Progenitor cell of endocrine pancreas (in vitro differentiated cells): ENCODE results near the gene GULP1. TPM values are rescaled to one million over a fixed set of nuclear protein-coding genes. Genes with fewer than 3 reads are reported as not detected.

ENCODE experiments used
- DNase-seq: peaks from one replicate; pipeline ENCODE4 v3.0.0; 2021; ENCODE audit warnings: low spot score; ENCODE audit not compliant: unreplicated experiment
- H3K27ac Mint-ChIP-seq: 2 replicates; pipeline ENCODE4 v1.8.0; 2021; ENCODE audit warnings: mild to moderate bottlenecking, moderate library complexity, mixed read lengths
- H3K27me3 Mint-ChIP-seq: 2 replicates; pipeline ENCODE4 v1.8.0; 2021; ENCODE audit warnings: mixed read lengths
- H3K36me3 Mint-ChIP-seq: 2 replicates; pipeline ENCODE4 v1.8.0; 2022; ENCODE audit warnings: mixed read lengths; ENCODE audit not compliant: insufficient read depth
- H3K4me1 Mint-ChIP-seq: 2 replicates; pipeline ENCODE4 v1.8.0; 2021; ENCODE audit warnings: low read depth, mixed read lengths
- H3K4me3 Mint-ChIP-seq: 2 replicates; pipeline ENCODE4 v1.8.0; 2021; ENCODE audit warnings: low read depth, mild to moderate bottlenecking, moderate library complexity, mixed read lengths
- H3K9me3 Mint-ChIP-seq: 2 replicates; pipeline ENCODE4 v1.8.0; 2021; ENCODE audit warnings: low read depth, mixed read lengths
- total RNA-seq: library from RNA; stranded (reverse); gene quantifications from 2 replicates; pipeline ENCODE4 v1.2.1, GENCODE V29; 2021
- TF ChIP-seq, protein P1 (sequence below): fragments of 200-600 bp; sonication (generic); IDR thresholded peaks from one replicate; pipeline ENCODE4 v1.5.0; 2021; ENCODE audit warnings: antibody characterized with exemption, mild to moderate bottlenecking; ENCODE audit not compliant: unreplicated experiment

GULP1 gene
- total RNA-seq, 1 donor from 2014 or later, result 39.4 TPM

DNA sequence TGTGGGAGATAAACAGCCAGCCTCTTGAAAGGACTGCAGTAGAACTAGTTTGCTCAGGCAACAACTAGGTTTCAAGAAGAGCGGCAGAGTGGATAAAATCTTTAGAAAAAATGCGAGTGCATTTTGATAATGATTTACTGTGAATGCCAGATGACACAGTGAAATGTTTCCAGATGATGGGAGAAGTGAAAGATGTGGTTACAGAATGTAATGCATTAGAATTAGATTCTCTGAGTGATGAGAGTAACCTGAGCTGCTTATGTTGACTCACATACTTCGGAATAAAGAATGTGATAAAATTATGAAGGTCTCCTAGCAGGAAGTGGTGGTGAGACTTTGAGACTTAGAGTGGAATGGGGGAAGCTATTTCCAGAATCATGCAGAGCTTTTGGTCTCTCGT, 184.3 kb downstream of the GULP1 start:
- Mint-ChIP-seq H3K4me3 (no peak overlapping the region), H3K4me1 (peaks cover 30% of the 10 kb centered on the region)

DNA sequence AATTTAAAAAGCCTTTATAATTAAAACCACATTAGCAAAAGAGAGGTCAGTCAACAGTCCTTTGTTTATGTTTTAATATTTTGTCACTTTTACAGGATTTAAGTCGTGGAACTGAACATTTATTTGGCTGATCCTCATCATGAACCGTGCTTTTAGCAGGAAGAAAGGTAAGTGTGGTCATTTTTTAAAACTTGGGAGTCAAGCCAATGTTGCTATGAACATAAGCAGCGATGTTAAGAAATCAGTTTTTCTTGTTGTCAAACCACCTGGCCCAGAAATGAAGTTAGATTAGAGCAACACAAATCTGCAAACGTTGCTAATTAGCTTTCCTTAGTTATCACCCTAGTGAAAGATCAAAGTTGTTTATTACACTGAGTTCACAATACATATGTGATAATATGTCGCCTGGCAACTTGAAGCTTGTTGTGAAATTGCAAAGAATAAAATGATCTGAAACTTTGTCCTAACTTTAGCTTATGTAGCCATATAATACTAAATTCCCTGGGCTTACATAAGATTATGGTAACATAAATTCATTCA, 186.0 kb downstream of the GULP1 start:
- Mint-ChIP-seq H3K9me3 (no peaks in the 10 kb centered on the region), H3K36me3 (no peaks in the 10 kb centered on the region), H3K27me3 (no peaks in the 10 kb centered on the region), H3K27ac (no peak overlapping the region), H3K4me1 (peaks cover 26% of the 10 kb centered on the region), H3K4me3 (no peak overlapping the region)
- TF ChIP-seq, protein P1, sequence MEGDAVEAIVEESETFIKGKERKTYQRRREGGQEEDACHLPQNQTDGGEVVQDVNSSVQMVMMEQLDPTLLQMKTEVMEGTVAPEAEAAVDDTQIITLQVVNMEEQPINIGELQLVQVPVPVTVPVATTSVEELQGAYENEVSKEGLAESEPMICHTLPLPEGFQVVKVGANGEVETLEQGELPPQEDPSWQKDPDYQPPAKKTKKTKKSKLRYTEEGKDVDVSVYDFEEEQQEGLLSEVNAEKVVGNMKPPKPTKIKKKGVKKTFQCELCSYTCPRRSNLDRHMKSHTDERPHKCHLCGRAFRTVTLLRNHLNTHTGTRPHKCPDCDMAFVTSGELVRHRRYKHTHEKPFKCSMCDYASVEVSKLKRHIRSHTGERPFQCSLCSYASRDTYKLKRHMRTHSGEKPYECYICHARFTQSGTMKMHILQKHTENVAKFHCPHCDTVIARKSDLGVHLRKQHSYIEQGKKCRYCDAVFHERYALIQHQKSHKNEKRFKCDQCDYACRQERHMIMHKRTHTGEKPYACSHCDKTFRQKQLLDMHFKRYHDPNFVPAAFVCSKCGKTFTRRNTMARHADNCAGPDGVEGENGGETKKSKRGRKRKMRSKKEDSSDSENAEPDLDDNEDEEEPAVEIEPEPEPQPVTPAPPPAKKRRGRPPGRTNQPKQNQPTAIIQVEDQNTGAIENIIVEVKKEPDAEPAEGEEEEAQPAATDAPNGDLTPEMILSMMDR, result no peak
- no peak for DNase-seq

More for the DNA sequence above, 184.3 kb downstream of the GULP1 start:
- H3K36me3 Mint-ChIP-seq, result peaks cover 3% of the 10 kb centered on the region
- DNase-seq, result no peak
- H3K27ac Mint-ChIP-seq, result peak overlapping the region; percentile 76
- H3K27me3 Mint-ChIP-seq, result no peaks in the 10 kb centered on the region
- TF ChIP-seq, protein P1, result no peak
- H3K9me3 Mint-ChIP-seq, result peaks cover 5% of the 10 kb centered on the region

DNA sequence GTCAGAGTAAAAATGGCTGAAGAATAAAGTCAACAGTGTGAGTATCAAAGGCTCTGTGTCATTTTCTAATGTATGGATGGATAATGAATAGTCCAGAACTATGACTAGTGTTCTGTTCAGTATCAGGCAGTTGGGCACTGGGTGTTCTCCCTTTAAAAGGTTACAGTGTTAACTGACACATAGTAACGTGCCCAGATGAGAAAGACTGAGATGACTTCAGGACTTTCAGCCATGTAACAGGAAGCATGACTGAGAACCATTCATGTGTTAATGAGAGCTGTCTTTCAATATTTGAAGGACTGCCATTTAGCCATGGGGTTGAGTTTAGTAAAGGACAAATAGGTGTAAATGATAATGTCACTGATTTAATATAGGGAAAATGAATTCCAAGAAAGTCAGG, 187.1 kb downstream of the GULP1 start:
- no peak overlapping the region for H3K4me3 Mint-ChIP-seq
- TF ChIP-seq, protein P1, result no peak
- peak overlapping the region; percentile 14 for H3K27ac Mint-ChIP-seq
- H3K36me3 Mint-ChIP-seq, result no peaks in the 10 kb centered on the region
- no peak for DNase-seq
- no peaks in the 10 kb centered on the region for H3K27me3 Mint-ChIP-seq
- H3K4me1 Mint-ChIP-seq, result peaks cover 26% of the 10 kb centered on the region
- no peaks in the 10 kb centered on the region for H3K9me3 Mint-ChIP-seq

DNA sequence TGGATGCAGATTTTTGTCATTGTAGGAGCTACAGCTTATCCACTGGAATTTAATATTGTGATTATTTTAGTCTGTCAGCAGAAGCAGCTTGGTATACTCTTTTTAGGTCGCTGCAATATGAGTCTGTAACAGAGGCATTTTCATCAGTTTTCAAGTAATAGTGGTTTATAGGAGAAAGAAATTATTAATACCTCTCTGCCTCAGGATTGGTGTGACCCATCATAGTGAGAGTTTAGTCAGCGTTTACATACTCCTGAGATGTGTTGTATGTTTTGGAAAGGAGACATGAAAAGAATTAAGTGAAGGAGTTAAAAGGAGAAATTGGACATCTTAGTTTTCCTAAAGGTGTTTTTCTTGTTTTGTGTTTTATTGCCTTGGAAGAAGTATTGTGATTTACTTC, 189.8 kb downstream of the GULP1 start:
- no peak overlapping the region for H3K4me3 Mint-ChIP-seq
- peaks cover 20% of the 10 kb centered on the region for H3K4me1 Mint-ChIP-seq
- DNase-seq, result no peak
- H3K27ac Mint-ChIP-seq, result no peak overlapping the region
- no peaks in the 10 kb centered on the region for H3K36me3 Mint-ChIP-seq
- H3K27me3 Mint-ChIP-seq, result no peaks in the 10 kb centered on the region
- TF ChIP-seq, protein P1, result no peak
- H3K9me3 Mint-ChIP-seq, result no peaks in the 10 kb centered on the region

DNA sequence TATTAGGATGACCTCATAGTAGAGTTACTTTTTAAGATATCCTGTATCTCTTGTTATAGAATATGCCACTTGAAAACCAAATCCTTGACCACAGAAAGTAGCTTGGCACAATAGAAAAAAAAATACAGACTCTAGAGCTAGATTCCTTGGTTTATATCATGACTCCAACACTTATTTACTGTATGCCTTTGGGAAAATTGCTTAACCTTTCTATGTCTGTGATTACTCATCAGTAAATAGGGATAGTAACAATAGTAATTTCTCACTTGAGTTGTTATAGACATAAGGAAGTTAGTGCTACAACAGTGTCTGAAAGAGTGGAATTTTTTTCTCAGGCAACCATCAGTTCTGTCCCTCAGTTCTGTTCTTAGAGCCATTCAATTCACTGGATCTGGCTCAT, 193.8 kb downstream of the GULP1 start:
- Mint-ChIP-seq H3K36me3 (no peaks in the 10 kb centered on the region), H3K27ac (no peak overlapping the region), H3K27me3 (no peaks in the 10 kb centered on the region), H3K4me1 (no peaks in the 10 kb centered on the region), H3K4me3 (no peak overlapping the region), H3K9me3 (no peaks in the 10 kb centered on the region)
- TF ChIP-seq, protein P1, result no peak
- DNase-seq, result no peak
